ENCODE data around the gene PPL. TPM values are rescaled to one million over a fixed set of nuclear protein-coding genes. Genes with fewer than 3 reads are reported as not detected.

The PPL gene
- total and polyA plus RNA-seq, 4 donors, result 19.9 to 89.0 (median 52.8) TPM

DNA sequence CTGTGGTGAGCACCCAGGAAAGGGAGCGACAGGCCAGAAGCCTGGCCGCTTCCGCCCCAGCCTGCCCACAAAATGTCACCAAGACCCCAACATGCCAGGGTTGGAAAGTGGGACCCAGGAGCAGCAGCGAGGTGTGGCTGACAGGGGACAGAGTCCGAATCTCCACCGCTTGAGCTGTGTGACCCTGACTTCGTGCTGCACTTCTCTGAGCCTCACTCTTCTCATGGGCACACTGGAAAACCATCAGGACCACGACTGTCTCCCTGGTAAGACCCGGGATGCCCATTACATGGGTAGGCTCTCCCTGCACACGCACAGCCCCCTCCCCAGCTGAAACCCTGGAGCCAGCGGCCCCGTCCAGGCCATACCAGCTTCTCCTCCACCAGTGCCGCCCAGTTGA lies 34.9 kb downstream of the PPL start:
- TF ChIP-seq, protein P1, sequence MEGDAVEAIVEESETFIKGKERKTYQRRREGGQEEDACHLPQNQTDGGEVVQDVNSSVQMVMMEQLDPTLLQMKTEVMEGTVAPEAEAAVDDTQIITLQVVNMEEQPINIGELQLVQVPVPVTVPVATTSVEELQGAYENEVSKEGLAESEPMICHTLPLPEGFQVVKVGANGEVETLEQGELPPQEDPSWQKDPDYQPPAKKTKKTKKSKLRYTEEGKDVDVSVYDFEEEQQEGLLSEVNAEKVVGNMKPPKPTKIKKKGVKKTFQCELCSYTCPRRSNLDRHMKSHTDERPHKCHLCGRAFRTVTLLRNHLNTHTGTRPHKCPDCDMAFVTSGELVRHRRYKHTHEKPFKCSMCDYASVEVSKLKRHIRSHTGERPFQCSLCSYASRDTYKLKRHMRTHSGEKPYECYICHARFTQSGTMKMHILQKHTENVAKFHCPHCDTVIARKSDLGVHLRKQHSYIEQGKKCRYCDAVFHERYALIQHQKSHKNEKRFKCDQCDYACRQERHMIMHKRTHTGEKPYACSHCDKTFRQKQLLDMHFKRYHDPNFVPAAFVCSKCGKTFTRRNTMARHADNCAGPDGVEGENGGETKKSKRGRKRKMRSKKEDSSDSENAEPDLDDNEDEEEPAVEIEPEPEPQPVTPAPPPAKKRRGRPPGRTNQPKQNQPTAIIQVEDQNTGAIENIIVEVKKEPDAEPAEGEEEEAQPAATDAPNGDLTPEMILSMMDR (IDR thresholded peaks at IDR 0.05; ENCODE audit: control extremely low read depth, extremely low read depth), result no peak
- H3K4me1 ChIP-seq (ENCODE audit: control insufficient read depth in 5 of 5, insufficient read depth in 5 of 5, low read length in 5 of 5), result peaks cover 0 to 2% (median 0%) of the 10 kb centered on the region in 5 donors
- peaks cover 0 to 19% (median 0%) of the 10 kb centered on the region in 4 donors for H3K36me3 ChIP-seq (ENCODE audit: control insufficient read depth in 4 of 4, insufficient read depth in 4 of 4, low read length in 4 of 4)
- 90 to 95% methylated on average over 13 of the region's 13 CpGs for WGBS, 2 donors
- ATAC-seq (ENCODE audit: insufficient read depth, low FRiP score) (no peak), DNase-seq (no peak)
- no peak overlapping the region for H3K9ac ChIP-seq (ENCODE audit: insufficient read depth in 1 of 2, low read length in 2 of 2)
- peaks cover 0 to 7% (median 2%) of the 10 kb centered on the region in 4 donors for H3K9me3 ChIP-seq (ENCODE audit: control insufficient read depth in 4 of 4, insufficient read depth in 3 of 4, low read length in 3 of 4)
- H3K27ac ChIP-seq (ENCODE audit: low read depth in 1 of 2, low read length in 1 of 2), result no peak overlapping the region
- H3K4me3 ChIP-seq, result no peak overlapping the region
- no peaks in the 10 kb centered on the region for H3K27me3 ChIP-seq (ENCODE audit: control insufficient read depth in 3 of 3, insufficient read depth in 3 of 3, low read length in 2 of 3)

DNA sequence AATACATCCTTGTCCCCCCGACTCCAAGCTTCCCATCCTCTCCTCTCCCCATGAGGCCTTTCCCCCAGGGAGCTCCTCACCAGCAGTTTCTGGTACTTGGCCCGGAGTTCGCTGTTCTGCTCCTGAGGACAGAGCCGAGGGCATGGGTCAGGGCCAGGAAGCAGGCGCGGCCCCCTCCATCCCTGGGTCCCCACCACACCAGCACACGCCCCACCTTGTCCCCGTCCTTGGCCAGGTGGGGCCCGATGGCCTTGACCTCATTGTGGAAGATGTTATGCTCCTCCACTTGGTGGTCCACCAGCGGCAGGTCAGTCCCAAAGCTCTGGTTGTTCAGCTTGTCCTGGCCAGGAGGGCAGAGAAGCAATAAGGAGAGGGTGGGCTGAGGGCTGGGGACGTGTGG lies 36.2 kb downstream of the PPL start:
- Histone ChIP-seq H3K9ac (ENCODE audit: insufficient read depth in 1 of 2, low read length in 2 of 2) (no peak overlapping the region), H3K36me3 (ENCODE audit: control insufficient read depth in 4 of 4, insufficient read depth in 4 of 4, low read length in 4 of 4) (peaks cover 0 to 19% (median 0%) of the 10 kb centered on the region in 4 donors), H3K27ac (ENCODE audit: low read depth in 1 of 2, low read length in 1 of 2) (no peak overlapping the region), H3K4me1 (ENCODE audit: control insufficient read depth in 5 of 5, insufficient read depth in 5 of 5, low read length in 5 of 5) (peaks cover 0 to 2% (median 0%) of the 10 kb centered on the region in 5 donors), H3K27me3 (ENCODE audit: control insufficient read depth in 3 of 3, insufficient read depth in 3 of 3, low read length in 2 of 3) (no peaks in the 10 kb centered on the region), H3K9me3 (ENCODE audit: control insufficient read depth in 4 of 4, insufficient read depth in 3 of 4, low read length in 3 of 4) (peaks cover 0 to 7% (median 2%) of the 10 kb centered on the region in 4 donors), H3K4me3 (no peak overlapping the region)
- TF ChIP-seq, protein P1 (IDR thresholded peaks at IDR 0.05; ENCODE audit: control extremely low read depth, extremely low read depth), result no peak
- DNase-seq, result no peak
- ATAC-seq (ENCODE audit: insufficient read depth, low FRiP score), result no peak
- WGBS, 2 donors, result 89 to 91% methylated on average over 11 of the region's 11 CpGs

DNA sequence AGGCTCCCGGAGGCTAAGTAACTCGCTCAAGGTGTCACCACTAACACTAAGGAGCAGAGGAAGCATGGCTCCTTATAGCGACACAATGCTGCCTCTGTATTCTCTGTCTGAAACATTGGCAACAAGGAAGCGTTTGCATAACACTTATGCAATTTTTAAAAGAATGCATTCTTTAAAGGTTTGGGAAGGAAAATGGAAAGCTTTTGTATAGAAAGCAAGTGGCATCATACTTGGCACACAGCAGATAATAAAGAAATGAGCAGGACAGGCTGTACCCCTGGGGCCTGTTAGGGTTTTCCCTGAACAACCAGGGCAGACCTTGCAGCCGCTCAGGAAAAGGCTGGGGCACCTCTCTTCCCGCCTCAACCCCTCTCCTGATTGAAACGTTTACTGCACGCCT lies 36.9 kb downstream of the PPL start:
- H3K4me3 ChIP-seq, result no peak overlapping the region
- H3K4me1 ChIP-seq (ENCODE audit: control insufficient read depth in 5 of 5, insufficient read depth in 5 of 5, low read length in 5 of 5), result peaks cover 0 to 2% (median 0%) of the 10 kb centered on the region in 5 donors
- TF ChIP-seq, protein P1 (IDR thresholded peaks at IDR 0.05; ENCODE audit: control extremely low read depth, extremely low read depth), result no peak
- DNase-seq (no peak), ATAC-seq (ENCODE audit: insufficient read depth, low FRiP score) (no peak)
- H3K9ac ChIP-seq (ENCODE audit: insufficient read depth in 1 of 2, low read length in 2 of 2), result no peak overlapping the region
- H3K36me3 ChIP-seq (ENCODE audit: control insufficient read depth in 4 of 4, insufficient read depth in 4 of 4, low read length in 4 of 4), result peaks cover 0 to 23% (median 0%) of the 10 kb centered on the region in 4 donors
- WGBS, 2 donors, result 28 to 54% methylated on average over 7 to 8 of the region's 8 CpGs
- H3K27me3 ChIP-seq (ENCODE audit: control insufficient read depth in 3 of 3, insufficient read depth in 3 of 3, low read length in 2 of 3), result no peaks in the 10 kb centered on the region
- peaks cover 0 to 7% (median 2%) of the 10 kb centered on the region in 4 donors for H3K9me3 ChIP-seq (ENCODE audit: control insufficient read depth in 4 of 4, insufficient read depth in 3 of 4, low read length in 3 of 4)
- H3K27ac ChIP-seq (ENCODE audit: low read depth in 1 of 2, low read length in 1 of 2), result no peak overlapping the region

DNA sequence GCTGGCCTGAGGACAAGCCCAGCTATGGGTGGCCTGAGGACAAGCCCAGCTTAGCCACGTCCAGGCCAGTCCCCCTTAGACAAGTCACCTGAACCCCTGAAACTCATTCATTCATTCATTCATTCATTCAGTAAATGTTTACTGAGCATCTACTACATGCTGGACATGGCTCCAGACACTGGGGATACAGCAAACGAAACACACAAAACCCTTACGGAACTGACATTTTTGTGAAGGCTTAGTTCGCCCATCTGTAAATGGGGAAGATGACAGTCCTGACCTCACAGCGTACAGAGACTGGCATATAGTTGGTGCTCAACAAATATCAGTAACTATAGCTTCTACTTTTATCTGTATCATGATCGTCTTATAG lies 37.5 kb downstream of the PPL start:
- TF ChIP-seq, protein P1 (IDR thresholded peaks at IDR 0.05; ENCODE audit: control extremely low read depth, extremely low read depth), result no peak
- Histone ChIP-seq H3K4me1 (ENCODE audit: control insufficient read depth in 5 of 5, insufficient read depth in 5 of 5, low read length in 5 of 5) (peaks cover 0 to 2% (median 0%) of the 10 kb centered on the region in 5 donors), H3K9me3 (ENCODE audit: control insufficient read depth in 4 of 4, insufficient read depth in 3 of 4, low read length in 3 of 4) (peaks cover 0 to 7% (median 2%) of the 10 kb centered on the region in 4 donors), H3K36me3 (ENCODE audit: control insufficient read depth in 4 of 4, insufficient read depth in 4 of 4, low read length in 4 of 4) (peaks cover 0 to 27% (median 0%) of the 10 kb centered on the region in 4 donors), H3K9ac (ENCODE audit: insufficient read depth in 1 of 2, low read length in 2 of 2) (no peak overlapping the region), H3K27me3 (ENCODE audit: control insufficient read depth in 3 of 3, insufficient read depth in 3 of 3, low read length in 2 of 3) (no peaks in the 10 kb centered on the region), H3K27ac (ENCODE audit: low read depth in 1 of 2, low read length in 1 of 2) (no peak overlapping the region), H3K4me3 (no peak overlapping the region)
- DNase-seq (no peak), ATAC-seq (ENCODE audit: insufficient read depth, low FRiP score) (no peak)
- WGBS, 2 donors, result 90 to 91% methylated on average over 6 of the region's 6 CpGs
